Measurements from ENCODE around the gene CEP112. TPM values are rescaled to one million over a fixed set of nuclear protein-coding genes. Genes with fewer than 3 reads are reported as not detected.

Gene CEP112
- total and polyA plus RNA-seq, 2 of the 8 experiments (the other 6 are each of a cell fraction or from before 2014, with no cell fraction given) = 0.62 to 3.1 TPM

- DNase-seq (ENCODE audit: low read depth in 1 of 2, low spot score in 2 of 2) = no peak
- Histone ChIP-seq H2BK15ac (ENCODE audit: low read length) (no peak overlapping the region), H4K91ac (replicated peaks; ENCODE audit: insufficient read length, low read length) (no peak overlapping the region), H2BK5ac (ENCODE audit: low read depth, low read length) (no peak overlapping the region), H2BK12ac (ENCODE audit: low read depth, low read length) (no peak overlapping the region), H3K27ac (ENCODE audit: low read depth, low read length) (no peak overlapping the region), H4K8ac (ENCODE audit: extremely low read depth, insufficient read depth, low read length) (no peak overlapping the region), H3K79me1 (ENCODE audit: low read depth, low read length) (no peaks in the 10 kb centered on the region), H2AK5ac (ENCODE audit: low read depth, low read length) (no peak overlapping the region), H3K4me2 (ENCODE audit: insufficient read depth in 1 of 2, low read depth in 2 of 2, low read length in 2 of 2) (no peak overlapping the region), H4K20me1 (replicated peaks in 1 of 2; ENCODE audit: control insufficient read depth in 1 of 2, insufficient read depth in 2 of 2, low read length in 2 of 2) (no peaks in the 10 kb centered on the region), H3K18ac (ENCODE audit: extremely low read depth, low read length) (no peak overlapping the region), H3K36me3 (ENCODE audit: control insufficient read depth in 2 of 4, insufficient read depth in 4 of 4, low read length in 3 of 4) (no peaks in the 10 kb centered on the region), H3K4ac (replicated peaks; ENCODE audit: insufficient read length, low read depth, low read length) (no peak overlapping the region), H3K79me2 (ENCODE audit: control insufficient read depth in 1 of 2, insufficient read depth in 2 of 2, low read length in 2 of 2) (no peaks in the 10 kb centered on the region), H3K9ac (replicated peaks in 1 of 4; ENCODE audit: extremely low read depth in 1 of 4, low read depth in 3 of 4, low read length in 3 of 4) (no peak overlapping the region), H4K5ac (ENCODE audit: insufficient read length, low read depth, low read length) (no peak overlapping the region), H3K4me1 (replicated peaks in 1 of 4; ENCODE audit: control insufficient read depth in 3 of 4, insufficient read depth in 4 of 4, low read length in 3 of 4) (0 out of 7 replicates have a peak, but pooled peaks cover 0 to 2% (median 0%) of the 10 kb centered on the region in 4 experiments), H3K4me3 (ENCODE audit: extremely low read depth in 1 of 4, insufficient read depth in 2 of 4, low read depth in 3 of 4, low read length in 4 of 4) (no peak overlapping the region), H3K27me3 (replicated peaks in 1 of 4; ENCODE audit: control insufficient read depth in 3 of 4, extremely low read depth in 1 of 4, insufficient read depth in 3 of 4, low read length in 3 of 4) (no peaks in the 10 kb centered on the region), H2BK120ac (replicated peaks; ENCODE audit: low read depth, low read length) (no peak overlapping the region), H2BK20ac (ENCODE audit: low read length) (no peak overlapping the region), H3K56ac (replicated peaks; ENCODE audit: insufficient read length, low read depth, low read length) (no peak overlapping the region), H3K9me3 (ENCODE audit: insufficient read depth in 2 of 2, low read depth in 1 of 2, low read length in 1 of 2) (no peaks in the 10 kb centered on the region), H3K23me2 (ENCODE audit: low read depth, low read length) (no peaks in the 10 kb centered on the region), H3K14ac (ENCODE audit: insufficient read length) (no peak overlapping the region), H2AFZ (ENCODE audit: low read length) (no peak overlapping the region), H3K23ac (ENCODE audit: insufficient read length) (no peak overlapping the region)
- ChIA-PET CTCF (ENCODE audit: partially characterized antibody) (no interaction called here), POLR2A (ENCODE audit: partially characterized antibody) (no interaction called here)
- no peak for FAIRE-seq
- TF ChIP-seq CEBPB (IDR thresholded peaks at IDR 0.05; ENCODE audit: low read depth, low read length) (no peak), KDM4A (IDR thresholded peaks at IDR 0.05; ENCODE audit: low read depth, low read length, severe bottlenecking) (no peak), EGR1 (IDR thresholded peaks at IDR 0.05; ENCODE audit: borderline replicate concordance, low read depth, low read length) (no peak), MAFK (IDR thresholded peaks at IDR 0.05; ENCODE audit: low read depth, low read length) (no peak), SP2 (IDR thresholded peaks at IDR 0.05; ENCODE audit: low read length) (no peak), RXRA (IDR thresholded peaks at IDR 0.05; ENCODE audit: insufficient read depth, low read depth, low read length) (no peak), SIX5 (IDR thresholded peaks at IDR 0.05; ENCODE audit: low read depth, low read length) (no peak), GTF2F1 (IDR thresholded peaks at IDR 0.05; ENCODE audit: borderline replicate concordance, low read depth, low read length) (no peak), ASH2L (IDR thresholded peaks at IDR 0.05; ENCODE audit: low read length) (no peak), BRCA1 (IDR thresholded peaks at IDR 0.05; ENCODE audit: low read depth, low read length) (no peak), GABPA (IDR thresholded peaks at IDR 0.05; ENCODE audit: borderline replicate concordance, insufficient read depth, low read length) (no peak), JUND (IDR thresholded peaks at IDR 0.05; ENCODE audit: low read length) (no peak), NRF1 (IDR thresholded peaks at IDR 0.05; ENCODE audit: low read depth, low read length) (no peak), POU5F1 (IDR thresholded peaks at IDR 0.05; ENCODE audit: low read depth, low read length) (no peak), ZNF274 (IDR thresholded peaks at IDR 0.05; ENCODE audit: borderline replicate concordance, extremely low read depth, low read length) (no peak), TAF7 (optimal IDR thresholded peaks at IDR 0.05; ENCODE audit: borderline replicate concordance, low read depth, low read length) (no peak), EZH2 (IDR thresholded peaks at IDR 0.05; ENCODE audit: low read depth, low read length, severe bottlenecking) (no peak)
Observed at GRCh38 chr17:65896889-65897288, 295.0 kb downstream of the CEP112 start.

Measured in H1 (cell line).